SK-N-SH treated with all-trans-retinoic acid at 6 μM for 48 hours (cell line): ENCODE data around the gene RETREG3.

Experiments used
- ATAC-seq: fragments of 200-7000 bp; cut with Tn5 transposase; 3 replicates; pipeline ENCODE4 v1.9.1; 2020; ENCODE audit warnings: mild to moderate bottlenecking, moderate library complexity
- ARNTL ChIP-seq: fragments of 450-650 bp; formaldehyde crosslinking; IDR thresholded peaks from 2 replicates; pipeline ENCODE4 v1.5.0; 2020; ENCODE audit warnings: low read depth, mild to moderate bottlenecking, moderate library complexity, borderline replicate concordance
- BACH2 ChIP-seq: fragments of 250-450 bp; sonication (Bioruptor Pico); IDR thresholded peaks from 2 replicates; pipeline ENCODE4 v1.9.0; 2021; ENCODE audit warnings: mild to moderate bottlenecking, borderline replicate concordance
- CSDC2 ChIP-seq: fragments of 250-450 bp; sonication (Bioruptor Pico); IDR thresholded peaks from 2 replicates; pipeline ENCODE4 v1.5.0; 2020; ENCODE audit warnings: mild to moderate bottlenecking, moderate library complexity
- ESRRG ChIP-seq: fragments of 250-450 bp; sonication (Bioruptor Pico); IDR thresholded peaks from 2 replicates; pipeline ENCODE4 v1.6.1; 2021; ENCODE audit warnings: mild to moderate bottlenecking
- GLIS3 ChIP-seq: fragments of 250-450 bp; sonication (Bioruptor Pico); IDR thresholded peaks from 2 replicates; pipeline ENCODE4 v1.5.0; 2020; ENCODE audit warnings: mild to moderate bottlenecking, moderate library complexity
- ISL1 ChIP-seq: fragments of 250-450 bp; sonication (Bioruptor Pico); IDR thresholded peaks from 2 replicates; pipeline ENCODE4 v2.1.2; 2022; ENCODE audit warnings: mild to moderate bottlenecking, moderate library complexity
- OSR1 ChIP-seq: fragments of 250-450 bp; sonication (Bioruptor Pico); IDR thresholded peaks from 2 replicates; pipeline ENCODE4 v1.8.0; 2022; ENCODE audit warnings: moderate library complexity, mild to moderate bottlenecking, inconsistent platforms
- RARB ChIP-seq: fragments of 250-450 bp; sonication (Bioruptor Pico); IDR thresholded peaks from 2 replicates; pipeline ENCODE4 v1.8.0; 2021; ENCODE audit warnings: mild to moderate bottlenecking, moderate library complexity
- SNAI2 ChIP-seq: fragments of 250-450 bp; sonication (Bioruptor Pico); IDR thresholded peaks from 2 replicates; pipeline ENCODE4 v1.5.0; 2020; ENCODE audit warnings: mild to moderate bottlenecking, moderate library complexity
- TOX ChIP-seq: fragments of 250-450 bp; sonication (Bioruptor Pico); IDR thresholded peaks from 2 replicates; pipeline ENCODE4 v1.8.0; 2021; ENCODE audit warnings: mild to moderate bottlenecking, moderate library complexity, borderline replicate concordance
- ZFP3 ChIP-seq: fragments of 250-450 bp; sonication (Bioruptor Pico); IDR thresholded peaks from 2 replicates; pipeline ENCODE4 v1.5.0; 2020; ENCODE audit warnings: mild to moderate bottlenecking, moderate library complexity
- ZFP30 ChIP-seq: fragments of 450-650 bp; formaldehyde crosslinking; IDR thresholded peaks from 2 replicates; pipeline ENCODE4 v1.5.0; 2022; ENCODE audit warnings: mild to moderate bottlenecking, moderate library complexity
- ZNF565 ChIP-seq: fragments of 450-650 bp; formaldehyde crosslinking; conservative IDR thresholded peaks from 2 replicates; pipeline ENCODE4 v1.5.0; 2020; ENCODE audit warnings: low read depth, mild to moderate bottlenecking, moderate library complexity
- ZNF70 ChIP-seq: fragments of 450-650 bp; formaldehyde crosslinking; IDR thresholded peaks from 2 replicates; pipeline ENCODE4 v1.5.0; 2020; ENCODE audit warnings: mild to moderate bottlenecking, moderate library complexity
- ZNF8 ChIP-seq: fragments of 450-650 bp; formaldehyde crosslinking; IDR thresholded peaks from 2 replicates; pipeline ENCODE4 v1.5.0; 2020; ENCODE audit warnings: mild to moderate bottlenecking, moderate library complexity
- TF ChIP-seq, protein P1 (sequence below): fragments of 250-450 bp; sonication (Bioruptor Pico); IDR thresholded peaks from 2 replicates; pipeline ENCODE4 v1.5.1; 2020; ENCODE audit warnings: low read depth, mild to moderate bottlenecking, moderate library complexity
- TF ChIP-seq, protein P2 (sequence below): fragments of 250-450 bp; sonication (Bioruptor Pico); IDR thresholded peaks from 2 replicates; pipeline ENCODE4 v1.5.1; 2021; ENCODE audit warnings: mild to moderate bottlenecking, moderate library complexity
- TF ChIP-seq, protein P3 (sequence below): fragments of 250-450 bp; sonication (Bioruptor Pico); IDR thresholded peaks from 2 replicates; pipeline ENCODE4 v1.8.0; 2021; ENCODE audit warnings: low read depth, mild to moderate bottlenecking, moderate library complexity, borderline replicate concordance
- TF ChIP-seq, protein P4 (sequence below): fragments of 250-450 bp; sonication (Bioruptor Pico); IDR thresholded peaks from 2 replicates; pipeline ENCODE4 v1.8.0; 2020; ENCODE audit warnings: mild to moderate bottlenecking, moderate library complexity, borderline replicate concordance

RETREG3 gene

DNA sequence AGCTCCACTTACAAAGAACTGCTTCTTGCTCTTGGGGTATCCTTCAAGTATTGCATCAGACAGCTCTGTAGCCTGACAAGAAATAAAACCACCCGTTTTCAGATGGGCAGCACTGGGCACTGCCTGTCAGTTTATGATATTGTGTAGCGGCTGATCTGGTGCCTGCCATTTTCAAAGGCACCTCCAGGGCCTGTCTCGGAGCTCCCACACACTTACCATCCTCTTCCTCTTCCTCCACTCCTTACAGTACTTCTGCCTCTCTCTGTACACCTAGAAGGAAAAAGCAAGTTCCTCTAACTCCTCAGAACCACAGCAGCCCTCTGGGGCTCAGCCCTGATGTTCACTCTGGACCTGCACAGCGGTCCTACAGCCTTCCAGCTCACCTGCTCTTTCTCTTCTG, 36.1 kb downstream of the RETREG3 start:
- ATAC-seq = no peak
- TF ChIP-seq, protein P1, sequence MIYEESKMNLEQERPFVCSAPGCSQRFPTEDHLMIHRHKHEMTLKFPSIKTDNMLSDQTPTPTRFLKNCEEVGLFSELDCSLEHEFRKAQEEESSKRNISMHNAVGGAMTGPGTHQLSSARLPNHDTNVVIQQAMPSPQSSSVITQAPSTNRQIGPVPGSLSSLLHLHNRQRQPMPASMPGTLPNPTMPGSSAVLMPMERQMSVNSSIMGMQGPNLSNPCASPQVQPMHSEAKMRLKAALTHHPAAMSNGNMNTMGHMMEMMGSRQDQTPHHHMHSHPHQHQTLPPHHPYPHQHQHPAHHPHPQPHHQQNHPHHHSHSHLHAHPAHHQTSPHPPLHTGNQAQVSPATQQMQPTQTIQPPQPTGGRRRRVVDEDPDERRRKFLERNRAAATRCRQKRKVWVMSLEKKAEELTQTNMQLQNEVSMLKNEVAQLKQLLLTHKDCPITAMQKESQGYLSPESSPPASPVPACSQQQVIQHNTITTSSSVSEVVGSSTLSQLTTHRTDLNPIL (CRISPR knock-in tag) = no peak
- TF ChIP-seq ZNF565 (CRISPR knock-in tag) (no peak), TOX (CRISPR knock-in tag) (no peak), SNAI2 (CRISPR knock-in tag) (no peak), GLIS3 (CRISPR knock-in tag) (no peak), ZNF8 (CRISPR knock-in tag) (no peak), ESRRG (CRISPR knock-in tag) (no peak), ISL1 (CRISPR knock-in tag) (no peak), ZFP3 (CRISPR knock-in tag) (no peak), BACH2 (CRISPR knock-in tag) (no peak), ZFP30 (CRISPR knock-in tag) (no peak)
- TF ChIP-seq, protein P2, sequence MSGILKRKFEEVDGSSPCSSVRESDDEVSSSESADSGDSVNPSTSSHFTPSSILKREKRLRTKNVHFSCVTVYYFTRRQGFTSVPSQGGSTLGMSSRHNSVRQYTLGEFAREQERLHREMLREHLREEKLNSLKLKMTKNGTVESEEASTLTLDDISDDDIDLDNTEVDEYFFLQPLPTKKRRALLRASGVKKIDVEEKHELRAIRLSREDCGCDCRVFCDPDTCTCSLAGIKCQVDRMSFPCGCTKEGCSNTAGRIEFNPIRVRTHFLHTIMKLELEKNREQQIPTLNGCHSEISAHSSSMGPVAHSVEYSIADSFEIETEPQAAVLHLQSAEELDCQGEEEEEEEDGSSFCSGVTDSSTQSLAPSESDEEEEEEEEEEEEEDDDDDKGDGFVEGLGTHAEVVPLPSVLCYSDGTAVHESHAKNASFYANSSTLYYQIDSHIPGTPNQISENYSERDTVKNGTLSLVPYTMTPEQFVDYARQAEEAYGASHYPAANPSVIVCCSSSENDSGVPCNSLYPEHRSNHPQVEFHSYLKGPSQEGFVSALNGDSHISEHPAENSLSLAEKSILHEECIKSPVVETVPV (CRISPR knock-in tag) = no peak
- TF ChIP-seq, protein P3, sequence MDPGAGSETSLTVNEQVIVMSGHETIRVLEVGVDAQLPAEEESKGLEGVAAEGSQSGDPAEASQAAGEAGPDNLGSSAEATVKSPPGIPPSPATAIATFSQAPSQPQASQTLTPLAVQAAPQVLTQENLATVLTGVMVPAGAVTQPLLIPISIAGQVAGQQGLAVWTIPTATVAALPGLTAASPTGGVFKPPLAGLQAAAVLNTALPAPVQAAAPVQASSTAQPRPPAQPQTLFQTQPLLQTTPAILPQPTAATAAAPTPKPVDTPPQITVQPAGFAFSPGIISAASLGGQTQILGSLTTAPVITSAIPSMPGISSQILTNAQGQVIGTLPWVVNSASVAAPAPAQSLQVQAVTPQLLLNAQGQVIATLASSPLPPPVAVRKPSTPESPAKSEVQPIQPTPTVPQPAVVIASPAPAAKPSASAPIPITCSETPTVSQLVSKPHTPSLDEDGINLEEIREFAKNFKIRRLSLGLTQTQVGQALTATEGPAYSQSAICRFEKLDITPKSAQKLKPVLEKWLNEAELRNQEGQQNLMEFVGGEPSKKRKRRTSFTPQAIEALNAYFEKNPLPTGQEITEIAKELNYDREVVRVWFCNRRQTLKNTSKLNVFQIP (CRISPR knock-in tag) = no peak

DNA sequence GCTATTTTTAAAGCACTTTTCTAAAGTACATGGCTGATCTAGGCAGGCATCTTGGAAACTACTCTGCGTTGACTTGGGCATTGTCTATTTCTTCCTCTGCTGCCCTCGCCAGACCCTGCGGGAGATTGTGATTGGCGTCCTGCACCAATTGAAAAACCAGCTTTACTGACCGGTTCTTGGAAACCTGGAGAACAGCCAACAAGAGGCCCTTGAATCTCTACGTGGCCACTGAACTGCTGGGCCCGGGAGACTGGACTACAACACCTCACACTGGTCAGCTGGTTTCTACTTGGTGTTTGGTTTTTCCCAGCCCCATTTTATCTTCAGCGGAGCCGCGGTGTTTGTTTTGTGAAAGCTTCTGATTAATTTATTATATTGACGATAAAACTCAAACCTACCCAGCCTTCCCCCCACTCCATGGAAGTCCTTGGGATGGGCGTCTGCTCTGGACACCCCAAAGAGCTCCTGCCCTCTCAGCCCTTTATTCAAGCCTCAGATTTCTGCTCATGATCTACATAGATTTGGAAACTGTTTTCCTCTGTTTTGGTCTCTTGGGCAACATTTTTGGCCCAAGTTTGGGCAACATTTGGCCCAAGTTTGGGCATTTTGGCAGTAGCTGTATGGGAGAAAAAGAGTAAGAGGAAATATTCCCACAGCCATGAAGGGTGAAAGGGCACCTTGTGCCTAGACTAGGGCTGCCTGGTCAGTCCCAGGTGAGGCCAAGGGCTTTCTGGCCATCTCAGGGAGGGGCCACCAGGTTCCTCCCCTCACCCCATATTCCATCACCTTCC, 37.5 kb downstream of the RETREG3 start:
- TF ChIP-seq SNAI2 (CRISPR knock-in tag) (no peak), ISL1 (CRISPR knock-in tag) (no peak), ZFP3 (CRISPR knock-in tag) (no peak), CSDC2 (CRISPR knock-in tag) (no peak)
- ATAC-seq = no peak

DNA sequence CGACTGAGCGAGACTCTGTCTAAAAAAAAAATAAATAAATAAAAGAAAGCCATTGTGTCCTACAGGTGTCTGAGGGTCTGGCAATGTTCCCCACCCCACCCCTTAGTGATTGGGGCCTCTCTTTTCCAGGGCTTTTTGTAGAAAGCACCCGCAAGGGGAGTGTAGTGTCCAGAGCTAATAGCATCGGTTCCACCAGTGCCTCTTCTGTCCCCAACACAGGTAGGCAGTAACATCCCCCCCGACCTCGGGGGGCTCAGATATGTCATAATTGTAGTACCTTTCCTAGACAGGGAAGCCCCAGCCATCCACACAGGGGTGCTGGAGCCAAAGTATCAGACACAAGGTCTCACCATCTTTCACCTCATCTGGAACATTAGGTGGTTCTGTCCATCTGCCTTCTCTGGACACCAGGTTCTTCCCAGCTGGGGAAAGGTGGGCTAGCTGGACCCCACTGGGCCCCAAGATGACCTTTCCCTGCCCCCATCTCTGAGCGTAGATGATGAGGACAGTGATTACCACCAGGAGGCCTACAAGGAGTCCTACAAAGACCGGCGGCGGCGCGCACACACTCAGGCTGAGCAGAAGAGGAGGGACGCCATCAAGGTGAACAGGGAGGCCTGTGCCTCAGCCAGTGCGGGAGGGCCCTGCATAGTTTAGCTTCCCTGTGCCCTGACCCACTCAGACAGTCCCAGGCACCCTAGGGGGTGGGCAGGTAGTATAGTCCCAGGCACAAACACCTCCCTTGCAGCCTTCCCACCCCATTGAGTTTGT, 40.6 kb downstream of the RETREG3 start:
- TF ChIP-seq, protein P4, sequence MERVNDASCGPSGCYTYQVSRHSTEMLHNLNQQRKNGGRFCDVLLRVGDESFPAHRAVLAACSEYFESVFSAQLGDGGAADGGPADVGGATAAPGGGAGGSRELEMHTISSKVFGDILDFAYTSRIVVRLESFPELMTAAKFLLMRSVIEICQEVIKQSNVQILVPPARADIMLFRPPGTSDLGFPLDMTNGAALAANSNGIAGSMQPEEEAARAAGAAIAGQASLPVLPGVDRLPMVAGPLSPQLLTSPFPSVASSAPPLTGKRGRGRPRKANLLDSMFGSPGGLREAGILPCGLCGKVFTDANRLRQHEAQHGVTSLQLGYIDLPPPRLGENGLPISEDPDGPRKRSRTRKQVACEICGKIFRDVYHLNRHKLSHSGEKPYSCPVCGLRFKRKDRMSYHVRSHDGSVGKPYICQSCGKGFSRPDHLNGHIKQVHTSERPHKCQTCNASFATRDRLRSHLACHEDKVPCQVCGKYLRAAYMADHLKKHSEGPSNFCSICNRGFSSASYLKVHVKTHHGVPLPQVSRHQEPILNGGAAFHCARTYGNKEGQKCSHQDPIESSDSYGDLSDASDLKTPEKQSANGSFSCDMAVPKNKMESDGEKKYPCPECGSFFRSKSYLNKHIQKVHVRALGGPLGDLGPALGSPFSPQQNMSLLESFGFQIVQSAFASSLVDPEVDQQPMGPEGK (CRISPR knock-in tag) = no peak
- no peak for TF ChIP-seq ZNF70
- no peak for TF ChIP-seq GLIS3 (CRISPR knock-in tag)
- ATAC-seq = no peak

DNA sequence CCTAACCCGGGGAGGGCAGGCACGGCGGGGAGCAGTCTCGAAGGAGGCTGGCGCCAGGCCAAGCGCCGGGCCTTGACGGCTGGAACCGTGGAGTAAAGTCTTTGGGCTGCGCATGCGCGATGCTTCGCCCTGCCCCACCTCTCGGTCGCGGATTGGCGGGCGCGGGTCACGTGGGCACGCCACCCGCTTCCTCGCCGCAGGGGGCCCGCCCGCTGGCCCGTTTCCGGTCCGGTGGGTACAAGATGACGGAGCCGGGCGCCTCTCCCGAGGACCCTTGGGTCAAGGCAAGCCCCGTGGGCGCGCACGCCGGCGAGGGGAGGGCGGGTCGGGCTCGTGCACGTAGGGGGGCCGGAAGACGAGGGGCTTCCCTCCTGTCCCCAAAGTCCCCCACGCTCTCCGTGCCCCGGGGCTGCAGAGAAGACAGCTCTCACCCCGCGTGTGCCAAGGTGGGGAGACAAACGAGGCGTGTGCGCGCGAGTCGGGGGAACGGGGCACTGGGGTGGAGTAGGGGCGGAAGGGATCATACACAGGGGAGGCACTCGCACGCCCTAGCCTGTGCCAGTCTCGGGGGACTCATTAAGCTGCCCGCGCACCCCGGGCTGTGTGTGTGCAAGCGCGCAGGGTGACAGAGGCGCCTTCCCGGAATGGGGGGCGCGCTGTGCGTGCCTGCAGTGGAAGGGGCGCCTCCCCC, 42.1 kb downstream of the RETREG3 start, which contains the start of gene MLX:
Gene MLX, plus strand, starts transcription at position 218 of the 691 bp plus-strand sequence. Its CDS starts 25 bp downstream, at position 243.
- ATAC-seq = peak; percentile 78

More for the DNA sequence above, 42.1 kb downstream of the RETREG3 start, which contains the start of gene MLX:
- TF ChIP-seq OSR1 (no peak), ZNF565 (CRISPR knock-in tag) (no peak), ZFP30 (CRISPR knock-in tag) (no peak), ZFP3 (CRISPR knock-in tag) (no peak), ZNF70 (no peak), ZNF8 (CRISPR knock-in tag) (no peak), TOX (CRISPR knock-in tag) (no peak), RARB (CRISPR knock-in tag) (no peak), SNAI2 (CRISPR knock-in tag) (no peak), ARNTL (CRISPR knock-in tag) (no peak), ISL1 (CRISPR knock-in tag) (no peak), CSDC2 (CRISPR knock-in tag) (no peak), ESRRG (CRISPR knock-in tag) (no peak)
- TF ChIP-seq, protein P2 (CRISPR knock-in tag) = no peak
- TF ChIP-seq, protein P3 (CRISPR knock-in tag) = no peak
- TF ChIP-seq, protein P4 (CRISPR knock-in tag) = no peak
